Stimulated activated CD8-positive, alpha-beta memory T cell treated with anti-CD3 and anti-CD28 coated beads, Interleukin-4, amount 100 ng/mL, for 4 hours (primary cell): ENCODE results near the gene LASP1.

Experiments used
- DNase-seq, 2 donors: peaks; one replicate each; pipeline ENCODE4 v3.0.0-alpha.2; 2020; ENCODE audit warnings: low read depth in 2 of 2, low spot score in 1 of 2

LASP1 gene

GRCh38 chr17:38885728-38886642 is 16.1 kb downstream of the LASP1 start:
- DNase-seq = no peak

GRCh38 chr17:38886643-38887010 is 16.8 kb downstream of the LASP1 start:
- DNase-seq = no peak

- no peak for DNase-seq
Observed at GRCh38 chr17:38888842-38889241, 19.0 kb downstream of the LASP1 start.

- DNase-seq = no peak
Observed at GRCh38 chr17:38889745-38890409, 20.0 kb downstream of the LASP1 start.

- DNase-seq = no peak
Observed at GRCh38 chr17:38890410-38890746, 20.5 kb downstream of the LASP1 start.

GRCh38 chr17:38891441-38891840 is 21.6 kb downstream of the LASP1 start:
- no peak for DNase-seq

- no peak for DNase-seq
Observed at GRCh38 chr17:38892083-38892482, 22.2 kb downstream of the LASP1 start.

GRCh38 chr17:38892620-38893019 is 22.8 kb downstream of the LASP1 start:
- no peak for DNase-seq

- DNase-seq = no peak
Observed at GRCh38 chr17:38893113-38893512, 23.3 kb downstream of the LASP1 start.

- DNase-seq = no peak
Observed at GRCh38 chr17:38893607-38894006, 23.7 kb downstream of the LASP1 start.

GRCh38 chr17:38894276-38894675 is 24.4 kb downstream of the LASP1 start:
- DNase-seq = no peak

GRCh38 chr17:38896346-38896954 is 26.6 kb downstream of the LASP1 start:
- DNase-seq = no peak

- no peak for DNase-seq
Observed at GRCh38 chr17:38897176-38897575, 27.3 kb downstream of the LASP1 start.

- no peak for DNase-seq
Observed at GRCh38 chr17:38897671-38898290, 27.9 kb downstream of the LASP1 start.

- DNase-seq = no peak
Observed at GRCh38 chr17:38898291-38898679, 28.4 kb downstream of the LASP1 start.

GRCh38 chr17:38898812-38899348 is 29.0 kb downstream of the LASP1 start:
- peak; percentile 75 to 89 for DNase-seq

GRCh38 chr17:38899421-38899820 is 29.6 kb downstream of the LASP1 start:
- DNase-seq = no peak

GRCh38 chr17:38900978-38901656 is 31.3 kb downstream of the LASP1 start:
- DNase-seq = peak in 1 of 2 donors; percentile 29

- no peak for DNase-seq
Observed at GRCh38 chr17:38903404-38903803, 33.5 kb downstream of the LASP1 start.

- no peak for DNase-seq
Observed at GRCh38 chr17:38904892-38905291, 35.0 kb downstream of the LASP1 start.

GRCh38 chr17:38905375-38905774 is 35.5 kb downstream of the LASP1 start:
- no peak for DNase-seq
